ENCODE measurements around the gene P4HTM.

The P4HTM gene

GRCh38 chr3:49009396-49009795 is 19.4 kb downstream of the P4HTM start:
- peaks cover 12% of the 10 kb centered on the region for H3K4me1 ChIP-seq (ENCODE audit: control insufficient read depth, insufficient read depth, low read length)
- H3K27me3 ChIP-seq (ENCODE audit: control insufficient read depth, insufficient read depth, low read length) = no peaks in the 10 kb centered on the region; the same call in 1 of the 2 replicates
- H3K4me3 ChIP-seq (ENCODE audit: low read depth, low read length) = no peak overlapping the region
- H3K27ac ChIP-seq (ENCODE audit: low read depth, low read length) = no peak overlapping the region
- peaks cover 39% of the 10 kb centered on the region for H3K36me3 ChIP-seq (ENCODE audit: control insufficient read depth, insufficient read depth, low read length)
- no peaks in the 10 kb centered on the region for H3K9me3 ChIP-seq (ENCODE audit: control insufficient read depth, insufficient read depth, low read length)
- no peak overlapping the region for H3K9ac ChIP-seq (ENCODE audit: low read depth, low read length)

GRCh38 chr3:49012441-49013017 is 22.5 kb downstream of the P4HTM start:
- Histone ChIP-seq H3K36me3 (ENCODE audit: control insufficient read depth, insufficient read depth, low read length) (peaks cover 61% of the 10 kb centered on the region), H3K9ac (ENCODE audit: low read depth, low read length) (no peak overlapping the region), H3K27me3 (ENCODE audit: control insufficient read depth, insufficient read depth, low read length) (no peaks in the 10 kb centered on the region), H3K27ac (ENCODE audit: low read depth, low read length) (no peak overlapping the region), H3K9me3 (ENCODE audit: control insufficient read depth, insufficient read depth, low read length) (no peaks in the 10 kb centered on the region), H3K4me1 (ENCODE audit: control insufficient read depth, insufficient read depth, low read length) (peaks cover 11% of the 10 kb centered on the region), H3K4me3 (ENCODE audit: low read depth, low read length) (no peak overlapping the region)

GRCh38 chr3:49013113-49013737 is 23.2 kb downstream of the P4HTM start:
- H3K36me3 ChIP-seq (ENCODE audit: control insufficient read depth, insufficient read depth, low read length) = peaks cover 61% of the 10 kb centered on the region
- H3K9me3 ChIP-seq (ENCODE audit: control insufficient read depth, insufficient read depth, low read length) = no peaks in the 10 kb centered on the region
- peaks cover 9% of the 10 kb centered on the region for H3K4me1 ChIP-seq (ENCODE audit: control insufficient read depth, insufficient read depth, low read length)
- H3K4me3 ChIP-seq (ENCODE audit: low read depth, low read length) = no peak overlapping the region
- H3K27me3 ChIP-seq (ENCODE audit: control insufficient read depth, insufficient read depth, low read length) = no peaks in the 10 kb centered on the region
- H3K27ac ChIP-seq (ENCODE audit: low read depth, low read length) = no peak overlapping the region
- H3K9ac ChIP-seq (ENCODE audit: low read depth, low read length) = no peak overlapping the region

GRCh38 chr3:49013738-49014660 is 24.0 kb downstream of the P4HTM start:
- Histone ChIP-seq H3K27me3 (ENCODE audit: control insufficient read depth, insufficient read depth, low read length) (no peaks in the 10 kb centered on the region), H3K9ac (ENCODE audit: low read depth, low read length) (no peak overlapping the region), H3K36me3 (ENCODE audit: control insufficient read depth, insufficient read depth, low read length) (peaks cover 61% of the 10 kb centered on the region), H3K9me3 (ENCODE audit: control insufficient read depth, insufficient read depth, low read length) (no peaks in the 10 kb centered on the region), H3K27ac (ENCODE audit: low read depth, low read length) (no peak overlapping the region), H3K4me3 (ENCODE audit: low read depth, low read length) (no peak overlapping the region), H3K4me1 (ENCODE audit: control insufficient read depth, insufficient read depth, low read length) (peaks cover 6% of the 10 kb centered on the region; the same call in 1 of the 2 replicates)

- Histone ChIP-seq H3K4me1 (ENCODE audit: control insufficient read depth, insufficient read depth, low read length) (peaks cover 9% of the 10 kb centered on the region), H3K9me3 (ENCODE audit: control insufficient read depth, insufficient read depth, low read length) (no peaks in the 10 kb centered on the region), H3K4me3 (ENCODE audit: low read depth, low read length) (no peak overlapping the region), H3K36me3 (ENCODE audit: control insufficient read depth, insufficient read depth, low read length) (peaks cover 56% of the 10 kb centered on the region), H3K9ac (ENCODE audit: low read depth, low read length) (no peak overlapping the region), H3K27ac (ENCODE audit: low read depth, low read length) (no peak overlapping the region), H3K27me3 (ENCODE audit: control insufficient read depth, insufficient read depth, low read length) (no peaks in the 10 kb centered on the region)
These were observed 25.0 kb downstream of the P4HTM start for GRCh38 chr3:49015072-49015471.

GRCh38 chr3:49015765-49016164 is 25.7 kb downstream of the P4HTM start:
- Histone ChIP-seq H3K36me3 (ENCODE audit: control insufficient read depth, insufficient read depth, low read length) (peaks cover 56% of the 10 kb centered on the region), H3K9ac (ENCODE audit: low read depth, low read length) (no peak overlapping the region), H3K4me3 (ENCODE audit: low read depth, low read length) (no peak overlapping the region), H3K27me3 (ENCODE audit: control insufficient read depth, insufficient read depth, low read length) (no peaks in the 10 kb centered on the region), H3K4me1 (ENCODE audit: control insufficient read depth, insufficient read depth, low read length) (peaks cover 12% of the 10 kb centered on the region), H3K27ac (ENCODE audit: low read depth, low read length) (no peak overlapping the region), H3K9me3 (ENCODE audit: control insufficient read depth, insufficient read depth, low read length) (no peaks in the 10 kb centered on the region)

GRCh38 chr3:49016414-49017228 is 26.6 kb downstream of the P4HTM start:
- H3K36me3 ChIP-seq (ENCODE audit: control insufficient read depth, insufficient read depth, low read length) = peaks cover 50% of the 10 kb centered on the region
- H3K9me3 ChIP-seq (ENCODE audit: control insufficient read depth, insufficient read depth, low read length) = no peaks in the 10 kb centered on the region
- peaks cover 12% of the 10 kb centered on the region for H3K4me1 ChIP-seq (ENCODE audit: control insufficient read depth, insufficient read depth, low read length)
- no peak overlapping the region for H3K27ac ChIP-seq (ENCODE audit: low read depth, low read length)
- no peaks in the 10 kb centered on the region for H3K27me3 ChIP-seq (ENCODE audit: control insufficient read depth, insufficient read depth, low read length)
- no peak overlapping the region for H3K4me3 ChIP-seq (ENCODE audit: low read depth, low read length)
- H3K9ac ChIP-seq (ENCODE audit: low read depth, low read length) = no peak overlapping the region

GRCh38 chr3:49017229-49017970 is 27.4 kb downstream of the P4HTM start:
- Histone ChIP-seq H3K27me3 (ENCODE audit: control insufficient read depth, insufficient read depth, low read length) (no peaks in the 10 kb centered on the region), H3K9ac (ENCODE audit: low read depth, low read length) (peak overlapping the region; percentile 48; the same call in 1 of the 2 replicates), H3K4me1 (ENCODE audit: control insufficient read depth, insufficient read depth, low read length) (peaks cover 12% of the 10 kb centered on the region), H3K36me3 (ENCODE audit: control insufficient read depth, insufficient read depth, low read length) (peaks cover 42% of the 10 kb centered on the region), H3K9me3 (ENCODE audit: control insufficient read depth, insufficient read depth, low read length) (no peaks in the 10 kb centered on the region), H3K4me3 (ENCODE audit: low read depth, low read length) (peak overlapping the region; percentile 82), H3K27ac (ENCODE audit: low read depth, low read length) (peak overlapping the region; percentile 77)

- Histone ChIP-seq H3K4me1 (ENCODE audit: control insufficient read depth, insufficient read depth, low read length) (peaks cover 17% of the 10 kb centered on the region), H3K27ac (ENCODE audit: low read depth, low read length) (peak within 1 kb of the TSS; percentile 77), H3K9me3 (ENCODE audit: control insufficient read depth, insufficient read depth, low read length) (no peaks in the 10 kb centered on the region), H3K36me3 (ENCODE audit: control insufficient read depth, insufficient read depth, low read length) (peaks cover 39% of the 10 kb centered on the region), H3K4me3 (ENCODE audit: low read depth, low read length) (peak within 1 kb of the TSS; percentile 82), H3K9ac (ENCODE audit: low read depth, low read length) (peak within 1 kb of the TSS; percentile 48), H3K27me3 (ENCODE audit: control insufficient read depth, insufficient read depth, low read length) (no peaks in the 10 kb centered on the region)
These were observed 28.1 kb downstream of the P4HTM start, which contains the start of gene DALRD3 for GRCh38 chr3:49017971-49018706. DALRD3 (minus strand) TSS chr3:49018580; CDS start chr3:49018564, 16 bp downstream.

Data from HUES48 (cell line).